ENCODE measurements around the gene VSIG2. TPM values are rescaled to one million over a fixed set of nuclear protein-coding genes. Genes with fewer than 3 reads are reported as not detected.

VSIG2 gene
- polyA plus RNA-seq, 1 donor from 2014 or later, result not detected

DNA sequence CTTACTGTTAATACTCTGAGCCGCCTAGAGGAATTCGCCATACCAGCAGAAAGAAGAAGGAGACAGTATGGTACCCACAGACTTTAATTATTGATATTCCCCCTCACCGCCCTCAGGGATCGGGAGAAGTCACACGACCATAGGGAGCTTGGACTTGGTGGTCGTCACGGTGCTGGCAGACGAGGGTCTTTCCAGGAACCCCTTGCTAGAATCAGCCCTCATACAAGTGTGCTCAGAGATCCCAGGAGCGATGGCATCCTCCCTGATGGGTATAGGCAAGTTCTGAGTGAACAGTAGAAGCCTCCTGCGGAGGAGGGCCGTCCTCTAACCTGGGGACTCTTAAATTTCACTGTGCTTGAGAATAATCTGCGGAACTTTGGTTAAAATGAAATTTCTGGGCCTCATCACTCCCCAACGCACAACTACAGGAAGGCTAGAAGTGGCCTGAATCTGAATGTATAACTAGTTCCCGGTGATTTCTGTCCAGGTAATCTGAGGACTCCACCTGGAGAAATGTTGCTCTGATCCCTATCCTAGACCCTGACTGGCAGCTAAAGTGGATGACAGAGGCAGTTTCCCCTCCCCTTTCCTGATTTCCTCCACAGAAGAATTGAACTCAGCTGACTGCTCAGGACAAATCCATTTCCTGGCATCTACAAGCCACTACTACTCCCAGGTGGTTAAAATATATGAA, 4.5 kb downstream of the VSIG2 start:
- peaks cover 13% of the 10 kb centered on the region for H3K27me3 Mint-ChIP-seq
- peaks cover 2% of the 10 kb centered on the region for H3K36me3 Mint-ChIP-seq
- no peaks in the 10 kb centered on the region for H3K9me3 Mint-ChIP-seq
- peak overlapping the region in 1 of 3 donors; percentile 94 for H3K27ac Mint-ChIP-seq
- peaks cover 12 to 19% (median 15%) of the 10 kb centered on the region in 3 donors for H3K4me1 Mint-ChIP-seq
- peak overlapping the region; percentile 81 to 100 (median 98) for H3K4me3 Mint-ChIP-seq

- Mint-ChIP-seq H3K4me1 (peaks cover 12 to 19% (median 15%) of the 10 kb centered on the region in 3 donors), H3K27me3 (peaks cover 16% of the 10 kb centered on the region), H3K9me3 (no peaks in the 10 kb centered on the region), H3K4me3 (peak overlapping the region; percentile 81 to 100 (median 98)), H3K27ac (peak overlapping the region; percentile 5 to 94 (median 87)), H3K36me3 (peaks cover 2% of the 10 kb centered on the region)
These were observed 5.3 kb downstream of the VSIG2 start for GRCh38 chr11:124746621-124747243.

GRCh38 chr11:124745835-124746620, 6.0 kb downstream of the VSIG2 start:
- H3K9me3 Mint-ChIP-seq, result no peaks in the 10 kb centered on the region
- peaks cover 13 to 19% (median 15%) of the 10 kb centered on the region in 3 donors for H3K4me1 Mint-ChIP-seq
- peak overlapping the region; percentile 5 to 94 (median 87) for H3K27ac Mint-ChIP-seq
- H3K36me3 Mint-ChIP-seq, result peaks cover 2% of the 10 kb centered on the region
- H3K4me3 Mint-ChIP-seq, result peak overlapping the region; percentile 81 to 100 (median 98)
- H3K27me3 Mint-ChIP-seq, result peaks cover 15% of the 10 kb centered on the region

DNA sequence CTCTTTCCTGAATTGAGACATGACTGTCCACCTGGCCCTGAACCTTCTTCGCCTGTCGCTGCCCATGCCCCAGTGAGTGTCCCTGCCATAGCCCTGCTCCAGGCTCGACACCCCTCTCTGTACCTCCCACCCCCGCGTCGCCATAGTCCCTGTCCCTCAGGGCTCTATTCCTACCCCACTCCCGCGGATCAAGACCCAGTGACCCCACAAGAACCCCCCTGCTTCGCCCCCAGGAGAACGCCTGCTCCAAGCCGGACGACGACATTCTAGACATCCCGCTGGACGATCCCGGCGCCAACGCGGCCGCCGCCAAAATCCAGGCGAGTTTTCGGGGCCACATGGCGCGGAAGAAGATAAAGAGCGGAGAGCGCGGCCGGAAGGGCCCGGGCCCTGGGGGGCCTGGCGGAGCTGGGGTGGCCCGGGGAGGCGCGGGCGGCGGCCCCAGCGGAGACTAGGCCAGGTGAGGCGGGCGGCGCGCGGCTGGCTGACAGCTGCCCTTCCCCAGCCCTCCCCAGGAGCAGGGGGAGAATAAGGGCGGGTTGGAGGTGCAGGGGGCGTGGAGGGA, 6.7 kb downstream of the VSIG2 start:
- Mint-ChIP-seq H3K27ac (no peak overlapping the region), H3K9me3 (no peaks in the 10 kb centered on the region), H3K36me3 (no peaks in the 10 kb centered on the region), H3K4me1 (peaks cover 15 to 24% (median 20%) of the 10 kb centered on the region in 3 donors), H3K4me3 (peak overlapping the region; percentile 64 to 100 (median 86)), H3K27me3 (peaks cover 13% of the 10 kb centered on the region)

GRCh38 chr11:124743050-124743449, 9.0 kb downstream of the VSIG2 start:
- Mint-ChIP-seq H3K36me3 (no peaks in the 10 kb centered on the region), H3K4me3 (peak overlapping the region in 2 of 4 donors; percentile 34 to 92), H3K27ac (peak overlapping the region in 1 of 3 donors; percentile 27), H3K27me3 (peaks cover 8% of the 10 kb centered on the region), H3K9me3 (no peaks in the 10 kb centered on the region), H3K4me1 (peaks cover 10 to 18% (median 16%) of the 10 kb centered on the region in 3 donors)

GRCh38 chr11:124742555-124742954, 9.5 kb downstream of the VSIG2 start:
- peaks cover 10 to 18% (median 15%) of the 10 kb centered on the region in 3 donors for H3K4me1 Mint-ChIP-seq
- peak overlapping the region in 1 of 4 donors; percentile 92 for H3K4me3 Mint-ChIP-seq
- no peak overlapping the region for H3K27ac Mint-ChIP-seq
- no peaks in the 10 kb centered on the region for H3K36me3 Mint-ChIP-seq
- peaks cover 8% of the 10 kb centered on the region for H3K27me3 Mint-ChIP-seq
- H3K9me3 Mint-ChIP-seq, result no peaks in the 10 kb centered on the region

GRCh38 chr11:124740277-124740882, 11.7 kb downstream of the VSIG2 start:
- Mint-ChIP-seq H3K9me3 (no peaks in the 10 kb centered on the region), H3K4me1 (peaks cover 10 to 18% (median 15%) of the 10 kb centered on the region in 3 donors), H3K27me3 (peaks cover 8% of the 10 kb centered on the region), H3K36me3 (no peaks in the 10 kb centered on the region), H3K4me3 (peak overlapping the region; percentile 79 to 93 (median 92)), H3K27ac (peak overlapping the region in 2 of 3 donors; percentile 25 to 87)

- H3K4me3 Mint-ChIP-seq, result peak within 1 kb of the TSS; percentile 79 to 93 (median 92)
- H3K27me3 Mint-ChIP-seq, result peaks cover 8% of the 10 kb centered on the region
- H3K9me3 Mint-ChIP-seq, result no peaks in the 10 kb centered on the region
- no peaks in the 10 kb centered on the region for H3K36me3 Mint-ChIP-seq
- peaks cover 8 to 18% (median 12%) of the 10 kb centered on the region in 3 donors for H3K4me1 Mint-ChIP-seq
- peak within 1 kb of the TSS; percentile 39 to 87 (median 48) for H3K27ac Mint-ChIP-seq
These were observed 12.4 kb downstream of the VSIG2 start, which contains the start of gene NRGN for GRCh38 chr11:124739479-124740276. NRGN (plus strand) TSS chr11:124739942; CDS start chr11:124740085, 143 bp downstream.

- H3K27ac Mint-ChIP-seq, result peak overlapping the region; percentile 16 to 48 (median 34)
- H3K9me3 Mint-ChIP-seq, result no peaks in the 10 kb centered on the region
- H3K27me3 Mint-ChIP-seq, result peaks cover 8% of the 10 kb centered on the region
- peak overlapping the region; percentile 79 to 93 (median 92) for H3K4me3 Mint-ChIP-seq
- peaks cover 8 to 18% (median 12%) of the 10 kb centered on the region in 3 donors for H3K4me1 Mint-ChIP-seq
- H3K36me3 Mint-ChIP-seq, result no peaks in the 10 kb centered on the region
These were observed 13.2 kb downstream of the VSIG2 start for GRCh38 chr11:124738713-124739478.

- peaks cover 4% of the 10 kb centered on the region for H3K27me3 Mint-ChIP-seq
- no peaks in the 10 kb centered on the region for H3K9me3 Mint-ChIP-seq
- no peak overlapping the region for H3K27ac Mint-ChIP-seq
- no peaks in the 10 kb centered on the region for H3K36me3 Mint-ChIP-seq
- peaks cover 8 to 18% (median 12%) of the 10 kb centered on the region in 3 donors for H3K4me1 Mint-ChIP-seq
- peak overlapping the region in 1 of 4 donors; percentile 9 for H3K4me3 Mint-ChIP-seq
These were observed 14.3 kb downstream of the VSIG2 start for GRCh38 chr11:124737638-124738305.

DNA sequence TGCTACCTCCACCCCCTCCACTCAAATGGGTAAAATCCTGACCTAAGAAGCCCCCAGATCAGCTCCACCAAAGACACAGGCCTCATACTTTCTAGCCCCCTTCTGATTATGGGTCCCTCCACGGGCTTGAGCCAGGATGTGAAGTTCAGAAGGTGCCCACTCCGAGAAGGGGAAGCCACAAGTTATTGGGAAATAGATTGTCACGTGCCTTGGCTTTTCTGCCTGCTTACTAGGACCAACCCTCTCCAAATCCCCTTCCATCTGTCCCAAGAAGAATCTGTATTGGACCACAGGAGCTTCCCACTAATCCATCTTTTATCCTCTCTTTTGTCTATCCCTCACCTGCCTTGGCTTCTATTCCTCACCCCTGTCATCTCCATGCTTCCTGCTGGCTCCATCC, 15.3 kb downstream of the VSIG2 start:
- H3K27me3 Mint-ChIP-seq, result peaks cover 1% of the 10 kb centered on the region
- H3K36me3 Mint-ChIP-seq, result no peaks in the 10 kb centered on the region
- H3K9me3 Mint-ChIP-seq, result no peaks in the 10 kb centered on the region
- H3K4me3 Mint-ChIP-seq, result peak overlapping the region in 1 of 4 donors; percentile 38
- no peak overlapping the region for H3K27ac Mint-ChIP-seq
- H3K4me1 Mint-ChIP-seq, result peaks cover 8 to 18% (median 12%) of the 10 kb centered on the region in 3 donors

DNA sequence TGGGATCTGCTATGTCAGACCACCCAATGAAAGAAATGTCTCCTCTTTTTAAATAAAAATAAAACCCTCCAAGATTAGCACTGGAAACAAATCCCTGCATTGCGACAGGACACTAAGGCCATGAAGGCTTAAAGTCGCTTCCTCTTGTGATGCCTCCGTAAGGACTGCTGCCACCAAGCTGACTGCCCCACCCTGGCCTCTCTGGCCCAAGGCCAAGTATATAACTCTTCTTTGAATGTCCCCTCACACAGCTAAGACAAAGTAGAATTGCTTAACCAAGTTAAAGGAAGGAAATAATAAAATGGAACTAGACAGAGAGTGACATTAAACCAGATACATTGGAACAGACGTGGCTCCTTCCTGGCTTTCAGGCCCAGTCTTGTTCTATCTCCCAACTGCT, 19.8 kb downstream of the VSIG2 start:
- H3K27me3 Mint-ChIP-seq, result peaks cover 1% of the 10 kb centered on the region
- no peak overlapping the region for H3K27ac Mint-ChIP-seq
- no peak overlapping the region for H3K4me3 Mint-ChIP-seq
- no peaks in the 10 kb centered on the region for H3K36me3 Mint-ChIP-seq
- no peaks in the 10 kb centered on the region for H3K9me3 Mint-ChIP-seq
- no peaks in the 10 kb centered on the region for H3K4me1 Mint-ChIP-seq
